Activated CD8-positive, alpha-beta T cell treated with anti-CD3 and anti-CD28 coated beads for 36 hours (primary cell): ENCODE data around the gene ADIPOR2. TPM values are rescaled to one million over a fixed set of nuclear protein-coding genes. Genes with fewer than 3 reads are reported as not detected.

ENCODE experiments used
- ATAC-seq: fragments of 200-7000 bp; cut with Tn5 transposase; one replicate; pipeline ENCODE4 v1.10.0; 2021; ENCODE audit warnings: mild to moderate bottlenecking, moderate library complexity
- CTCF ChIA-PET: fragments of 350-600 bp; sonication (Branson Sonifier 250); formaldehyde crosslinking; loops from one replicate; lab custom pipeline; 2021; ENCODE audit warnings: antibody characterized with exemption; lab: Charles Lee
- POLR2A ChIA-PET: fragments of 350-600 bp; sonication (Branson Sonifier 250); formaldehyde crosslinking; loops from one replicate; lab custom pipeline; 2021; ENCODE audit warnings: antibody characterized with exemption; lab: Charles Lee
- DNase-seq: peaks from one replicate; pipeline ENCODE4 v3.0.0-alpha.2; 2020
- H3K27ac Mint-ChIP-seq: one replicate; pipeline ENCODE4 v1.8.0; 2021; ENCODE audit warnings: mild to moderate bottlenecking, mixed read lengths
- H3K27me3 Mint-ChIP-seq: one replicate; pipeline ENCODE4 v1.8.0; 2021; ENCODE audit warnings: mixed read lengths
- H3K36me3 Mint-ChIP-seq: one replicate; pipeline ENCODE4 v1.8.0; 2021; ENCODE audit warnings: low read depth, mixed read lengths
- H3K4me1 Mint-ChIP-seq: one replicate; pipeline ENCODE4 v1.8.0; 2021; ENCODE audit warnings: low read depth, mixed read lengths
- H3K4me3 Mint-ChIP-seq: one replicate; pipeline ENCODE4 v1.8.0; 2021; ENCODE audit warnings: mild to moderate bottlenecking, moderate library complexity, mixed read lengths
- H3K9me3 Mint-ChIP-seq: one replicate; pipeline ENCODE4 v1.8.0; 2021; ENCODE audit warnings: mixed read lengths
- CTCF ChIP-seq: fragments of 200-600 bp; IDR thresholded peaks from one replicate; pipeline ENCODE4 v1.8.0; 2022; ENCODE audit warnings: antibody characterized with exemption, mild to moderate bottlenecking
- intact Hi-C: fragments of 100-400 bp; cut with micrococcal nuclease; formaldehyde crosslinking; loops from one replicate; pipeline ENCODE4 v1.10.0; 2022
- total RNA-seq, 2 experiments: library from RNA; stranded (reverse); gene quantifications; one replicate each; pipeline ENCODE4 v1.2.3, GENCODE V29; 2021

Gene ADIPOR2
- total RNA-seq, 2 experiments from 2014 or later, result 48.3 to 49.9 TPM

GRCh38 chr12:1720494-1720893 is 29.6 kb downstream of the ADIPOR2 start:
- intact Hi-C loops, result no loop called here
- H3K27me3 Mint-ChIP-seq, result no peaks in the 10 kb centered on the region
- no peak for TF ChIP-seq CTCF
- H3K9me3 Mint-ChIP-seq, result peaks cover 1% of the 10 kb centered on the region
- peaks cover 46% of the 10 kb centered on the region for H3K4me1 Mint-ChIP-seq
- H3K36me3 Mint-ChIP-seq, result peaks cover 11% of the 10 kb centered on the region
- POLR2A ChIA-PET, result no interaction called here
- H3K4me3 Mint-ChIP-seq, result no peak overlapping the region
- ATAC-seq, result no peak
- CTCF ChIA-PET, result interaction anchor here (1.7 kb wide), 1 partner anchor 71 kb away, joined by 4 read pairs; no protein-coding TSS in a partner anchor
- no peak overlapping the region for H3K27ac Mint-ChIP-seq
- no peak for DNase-seq

- CTCF ChIA-PET, result no interaction called here
- Mint-ChIP-seq H3K4me1 (peaks cover 34% of the 10 kb centered on the region), H3K4me3 (no peak overlapping the region), H3K27ac (no peak overlapping the region), H3K36me3 (peaks cover 21% of the 10 kb centered on the region), H3K9me3 (no peaks in the 10 kb centered on the region), H3K27me3 (no peaks in the 10 kb centered on the region)
- intact Hi-C loops, result no loop called here
- ATAC-seq, result no peak
- POLR2A ChIA-PET, result no interaction called here
- DNase-seq, result no peak
- no peak for TF ChIP-seq CTCF
These were observed 32.9 kb downstream of the ADIPOR2 start for GRCh38 chr12:1723721-1724120.

- no peak for DNase-seq
- Mint-ChIP-seq H3K4me3 (no peak overlapping the region), H3K36me3 (peaks cover 25% of the 10 kb centered on the region), H3K27ac (no peak overlapping the region), H3K27me3 (no peaks in the 10 kb centered on the region), H3K4me1 (peaks cover 35% of the 10 kb centered on the region), H3K9me3 (no peaks in the 10 kb centered on the region)
- ChIA-PET POLR2A (no interaction called here), CTCF (no interaction called here)
- no peak for TF ChIP-seq CTCF
- no peak for ATAC-seq
- intact Hi-C loops, result no loop called here
These were observed 33.4 kb downstream of the ADIPOR2 start for GRCh38 chr12:1724250-1724649.

- no peak for ATAC-seq
- Mint-ChIP-seq H3K27ac (no peak overlapping the region), H3K27me3 (no peaks in the 10 kb centered on the region), H3K4me1 (peaks cover 22% of the 10 kb centered on the region), H3K9me3 (no peaks in the 10 kb centered on the region), H3K4me3 (no peak overlapping the region), H3K36me3 (peaks cover 30% of the 10 kb centered on the region)
- intact Hi-C loops, result no loop called here
- DNase-seq, result no peak
- TF ChIP-seq CTCF, result no peak
- ChIA-PET POLR2A (no interaction called here), CTCF (no interaction called here)
These were observed 35.9 kb downstream of the ADIPOR2 start for GRCh38 chr12:1726753-1727152.

- ChIA-PET POLR2A (no interaction called here), CTCF (interaction anchor here (2.2 kb wide), 1 partner anchor 62 kb away, joined by 5 read pairs; no protein-coding TSS in a partner anchor)
- Mint-ChIP-seq H3K4me3 (no peak overlapping the region), H3K4me1 (peaks cover 22% of the 10 kb centered on the region), H3K27ac (no peak overlapping the region), H3K9me3 (no peaks in the 10 kb centered on the region), H3K36me3 (peaks cover 32% of the 10 kb centered on the region), H3K27me3 (no peaks in the 10 kb centered on the region)
- no peak for TF ChIP-seq CTCF
- no peak for ATAC-seq
- DNase-seq, result no peak
- intact Hi-C loops, result no loop called here
These were observed 38.0 kb downstream of the ADIPOR2 start for GRCh38 chr12:1728824-1729223.
